HG03558 (cell line): ENCODE measurements around the gene KCTD15.

Experiments
- ATAC-seq: cut with Tn5 transposase; IDR thresholded peaks from one replicate; pipeline ENCODE4 v1.9.1; 2021; ENCODE audit warnings: moderate number of reproducible peaks; ENCODE audit not compliant: unreplicated experiment; ENCODE audit errors: extremely low read depth

KCTD15 gene, protein sequence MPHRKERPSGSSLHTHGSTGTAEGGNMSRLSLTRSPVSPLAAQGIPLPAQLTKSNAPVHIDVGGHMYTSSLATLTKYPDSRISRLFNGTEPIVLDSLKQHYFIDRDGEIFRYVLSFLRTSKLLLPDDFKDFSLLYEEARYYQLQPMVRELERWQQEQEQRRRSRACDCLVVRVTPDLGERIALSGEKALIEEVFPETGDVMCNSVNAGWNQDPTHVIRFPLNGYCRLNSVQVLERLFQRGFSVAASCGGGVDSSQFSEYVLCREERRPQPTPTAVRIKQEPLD

DNA sequence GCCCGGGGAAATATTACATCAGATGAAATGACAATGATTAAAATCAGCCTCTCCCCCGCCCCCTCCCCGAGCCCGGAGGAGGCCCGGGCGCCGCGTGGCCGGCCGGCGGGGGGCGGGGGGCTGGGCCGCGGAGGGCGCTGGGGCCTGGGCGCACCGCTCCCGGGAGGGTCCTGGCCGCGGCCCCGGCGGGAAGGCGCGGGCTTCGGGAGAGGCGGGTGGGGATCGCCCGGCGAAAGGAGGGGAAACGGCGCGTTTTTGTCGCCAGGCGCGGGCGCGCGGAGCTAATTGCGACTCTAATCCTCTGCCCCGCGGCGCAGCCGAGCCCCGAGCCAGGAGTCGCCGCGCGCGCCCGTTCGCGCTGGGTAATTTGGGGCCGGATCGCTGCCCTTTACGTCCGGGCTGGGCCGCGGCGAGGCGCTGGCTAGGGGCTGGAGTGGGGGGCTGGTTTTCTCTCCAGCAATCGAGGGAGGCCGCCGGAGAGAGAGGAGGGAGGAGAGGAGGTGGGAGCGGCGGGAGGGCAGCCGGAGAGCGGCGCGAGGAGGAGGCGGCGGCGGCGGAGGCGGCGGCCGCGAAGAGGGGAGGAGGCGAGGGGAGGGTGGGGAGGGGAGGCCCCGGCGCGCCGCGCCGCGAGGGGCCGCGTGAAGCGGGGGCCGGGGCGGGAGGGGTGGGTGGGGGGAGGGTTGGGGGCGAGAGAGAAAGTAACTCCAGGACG is at the start of gene KCTD15:
Gene KCTD15, plus strand, starts transcription at position 707 of the 712 bp plus-strand sequence. CDS start 3,585 bp downstream, outside the sequence.
- no peak for ATAC-seq

DNA sequence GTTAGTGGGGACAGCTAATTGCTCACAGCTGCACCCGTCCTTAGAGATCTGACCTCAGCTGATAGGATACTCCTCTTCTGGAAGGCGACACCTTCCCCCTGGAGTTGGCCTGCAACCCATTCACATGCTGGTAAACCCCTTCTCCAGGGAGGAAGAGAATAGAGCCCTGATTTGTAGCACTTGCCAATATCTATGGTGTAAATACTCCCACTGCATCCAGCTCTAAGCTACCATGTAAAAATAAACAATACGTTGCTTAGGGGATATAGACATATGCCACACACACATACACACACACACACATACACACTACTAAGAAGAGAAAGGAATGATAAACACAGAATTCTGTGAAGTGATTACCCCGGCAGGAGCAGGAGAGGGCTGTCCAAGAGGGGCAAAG is 49.4 kb upstream of the KCTD15 start:
- no peak for ATAC-seq

DNA sequence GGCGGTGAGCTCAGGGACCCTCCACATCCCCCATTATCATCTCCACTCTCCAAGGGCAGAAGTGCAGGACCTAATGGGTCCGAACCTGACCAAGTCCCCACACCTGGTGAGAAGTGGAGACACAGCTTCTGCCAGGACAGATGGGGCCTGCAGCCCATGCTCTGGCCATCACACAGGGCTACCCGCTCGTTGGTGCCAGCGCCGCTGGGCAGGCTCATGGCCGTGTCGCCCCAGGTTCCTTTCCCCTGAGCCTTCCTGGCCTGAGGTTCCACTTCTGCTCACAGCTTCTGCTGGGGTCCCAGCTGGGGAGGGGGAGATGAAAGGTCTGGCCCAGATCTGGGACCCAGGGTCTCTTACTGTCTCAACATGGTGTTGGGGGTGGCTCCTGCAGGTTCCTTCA is 48.4 kb upstream of the KCTD15 start:
- ATAC-seq, result no peak

DNA sequence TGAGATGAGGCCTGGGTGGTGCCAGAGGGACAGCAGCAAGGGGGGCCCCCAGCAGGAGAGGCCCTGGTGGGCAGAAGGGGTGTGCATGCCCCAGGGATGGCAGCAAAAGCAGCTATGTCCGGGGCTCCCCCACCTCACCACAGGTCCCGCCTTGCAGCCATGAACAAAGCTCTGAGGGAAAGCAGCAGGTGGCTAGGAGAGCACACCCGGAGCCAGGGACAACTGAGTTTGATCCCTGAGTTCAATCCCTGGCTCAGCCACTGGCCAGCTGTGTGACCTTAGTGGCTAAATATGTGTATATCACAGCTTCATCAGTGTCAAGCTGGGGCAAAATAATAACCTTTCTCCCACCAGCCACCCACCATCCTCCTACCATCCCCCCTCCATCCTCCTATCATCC is 47.7 kb upstream of the KCTD15 start:
- no peak for ATAC-seq

DNA sequence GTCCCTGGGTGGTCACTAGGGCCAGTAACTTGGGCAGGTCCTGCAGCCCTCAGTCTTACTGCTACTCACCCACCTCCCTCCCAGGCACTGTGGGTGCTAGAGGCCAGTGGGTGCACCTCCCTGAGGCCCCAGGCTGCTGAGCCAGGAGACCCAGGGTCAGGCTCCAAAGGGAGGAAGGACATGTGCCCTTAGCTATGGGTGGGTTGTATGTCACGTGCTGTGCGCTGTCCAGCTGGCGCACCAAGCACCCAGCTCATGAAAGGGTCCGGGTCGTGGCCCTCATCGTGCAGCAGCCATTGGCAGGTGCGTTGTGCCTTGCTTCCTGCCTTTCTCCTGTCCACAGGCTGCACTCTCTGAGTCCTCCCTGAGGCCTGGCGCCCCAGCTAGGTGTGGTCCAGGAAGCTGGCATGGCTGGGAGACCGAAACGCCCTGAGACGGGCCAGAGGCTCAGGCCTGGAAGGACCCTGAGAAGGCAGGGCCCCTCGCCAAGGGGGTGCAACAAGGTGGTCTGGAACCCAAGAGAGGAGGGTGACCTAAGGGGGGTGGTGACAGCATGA is 47.0 kb upstream of the KCTD15 start:
- no peak for ATAC-seq

DNA sequence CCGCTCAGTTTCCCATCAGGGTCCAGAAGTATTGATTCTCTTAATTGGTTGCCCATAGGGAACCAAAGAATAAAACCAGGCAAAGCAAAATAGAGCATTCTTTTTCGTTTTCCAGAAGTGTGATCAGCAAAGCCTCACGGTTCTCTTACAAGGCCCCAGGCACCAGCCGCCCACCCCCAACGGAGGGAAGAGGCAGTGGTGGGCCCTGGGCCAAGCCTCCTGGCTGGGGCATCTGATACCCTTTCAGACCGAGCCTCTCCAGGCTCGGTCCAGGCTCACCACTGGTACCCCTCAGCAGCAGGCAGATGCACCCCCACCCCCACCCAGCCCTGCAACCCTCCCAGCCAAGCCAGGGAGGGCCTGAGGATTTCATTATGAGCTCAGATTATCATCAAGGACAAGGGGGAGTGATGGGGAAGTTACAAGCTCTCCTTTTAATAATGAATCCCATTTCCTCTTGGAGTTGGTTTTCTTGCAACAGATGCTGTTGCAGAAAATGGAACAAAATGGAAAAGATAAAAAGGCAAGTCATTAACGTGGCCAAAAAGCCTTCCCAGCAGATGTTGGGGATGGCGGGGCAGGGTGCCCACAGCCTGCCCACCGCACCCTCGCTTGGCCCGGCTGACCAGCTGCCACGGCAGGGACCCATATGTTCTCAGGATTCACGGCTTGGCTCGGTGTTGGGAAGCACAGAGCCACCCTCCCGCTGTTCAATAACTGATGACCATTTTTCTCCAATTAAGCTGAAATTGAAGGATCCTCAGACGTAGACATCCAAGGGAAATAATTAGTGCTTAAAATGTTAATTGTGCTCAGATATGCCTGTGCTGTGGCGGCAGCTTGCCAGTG is 45.9 kb upstream of the KCTD15 start:
- ATAC-seq, result no peak

DNA sequence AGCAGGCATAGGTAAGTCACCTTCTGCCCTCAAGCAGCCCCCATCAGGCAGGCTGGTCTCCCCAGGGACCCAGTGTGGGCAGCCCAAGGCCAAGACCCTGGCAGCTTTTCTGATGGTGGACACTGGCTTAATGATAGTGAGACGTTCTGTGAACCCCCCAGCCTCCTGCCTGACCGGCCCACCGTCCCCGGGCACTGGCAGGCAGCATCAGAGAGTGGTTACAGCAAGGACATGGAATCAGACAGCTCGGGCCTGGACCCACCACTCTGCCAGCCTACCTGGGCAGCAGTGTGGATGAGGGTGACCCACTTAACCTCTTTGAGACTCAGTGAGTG is 45.3 kb upstream of the KCTD15 start:
- ATAC-seq, result no peak

DNA sequence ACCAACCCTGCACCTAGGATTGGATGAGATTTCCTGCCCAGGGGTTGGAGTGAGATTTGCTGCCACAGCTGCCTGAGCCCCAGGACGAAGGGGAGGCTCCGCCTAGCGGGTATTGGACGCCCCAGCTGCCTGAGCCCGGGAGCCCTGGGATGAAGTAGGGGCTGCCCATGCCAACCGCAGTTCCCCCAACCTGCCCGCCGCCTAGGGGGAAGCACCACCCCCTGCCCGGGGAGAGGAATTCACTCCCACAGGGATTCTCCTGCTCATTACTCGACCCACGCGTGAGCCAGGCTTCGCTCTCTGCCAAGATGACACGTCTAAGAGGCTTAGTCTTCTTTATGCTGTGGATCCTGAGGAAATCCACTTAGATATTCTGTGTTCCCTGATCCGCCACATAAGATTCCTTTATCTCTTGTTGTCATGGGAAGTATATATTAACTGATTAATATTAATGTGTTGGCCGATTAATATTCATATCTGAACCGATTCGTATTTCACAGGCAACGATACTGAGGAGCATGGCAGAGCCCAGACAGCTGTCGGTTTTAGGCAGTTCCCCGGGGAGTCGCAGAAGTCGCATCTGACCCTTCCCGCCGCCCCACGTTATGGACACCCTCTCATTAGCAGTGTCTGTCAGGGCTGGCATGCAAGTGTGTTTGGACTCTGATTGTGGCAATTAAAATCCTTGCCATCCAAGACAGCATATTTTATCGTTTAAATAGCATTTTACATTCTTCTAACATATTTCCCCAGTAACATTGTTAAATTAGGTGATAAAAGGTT is 44.5 kb upstream of the KCTD15 start:
- no peak for ATAC-seq

DNA sequence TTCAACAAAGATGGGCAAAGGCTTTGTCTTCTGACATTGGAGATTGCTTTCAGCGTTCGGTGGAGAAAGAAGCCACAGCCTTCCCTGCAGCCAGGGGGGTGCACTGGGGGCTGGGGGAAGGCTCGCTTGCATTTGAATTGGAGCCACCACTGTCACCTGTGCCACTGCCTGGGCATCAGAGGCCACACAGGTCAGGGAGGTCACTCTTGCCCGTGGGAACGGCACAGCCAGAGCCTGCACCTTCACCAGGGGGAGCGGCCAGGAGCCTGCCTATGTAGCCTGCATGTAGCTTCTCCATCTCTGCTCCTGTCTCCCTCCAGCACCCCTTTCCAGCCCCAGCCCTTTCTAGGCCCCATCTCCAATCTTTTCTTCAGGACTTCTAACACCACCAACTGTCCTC is 43.7 kb upstream of the KCTD15 start:
- no peak for ATAC-seq

DNA sequence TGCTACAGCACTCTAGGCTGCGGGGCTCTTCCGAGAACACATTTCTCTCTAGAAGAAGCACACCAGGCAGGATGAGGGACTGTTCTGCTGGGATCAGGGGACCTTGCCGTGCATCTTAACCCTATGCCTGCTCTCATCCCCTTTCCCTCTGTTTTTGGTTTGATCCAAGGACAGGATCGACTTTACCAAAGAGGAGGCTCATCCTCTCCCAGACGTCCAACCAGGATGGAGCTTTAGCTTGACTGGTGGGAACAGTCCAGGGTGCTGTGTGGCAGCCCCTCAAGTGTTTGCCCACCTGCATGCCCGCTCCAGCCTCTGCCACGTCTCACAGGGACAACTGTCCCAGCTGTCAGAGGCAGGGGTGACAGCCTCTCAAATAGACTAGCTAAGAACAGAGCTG is 42.3 kb upstream of the KCTD15 start:
- ATAC-seq, result no peak

DNA sequence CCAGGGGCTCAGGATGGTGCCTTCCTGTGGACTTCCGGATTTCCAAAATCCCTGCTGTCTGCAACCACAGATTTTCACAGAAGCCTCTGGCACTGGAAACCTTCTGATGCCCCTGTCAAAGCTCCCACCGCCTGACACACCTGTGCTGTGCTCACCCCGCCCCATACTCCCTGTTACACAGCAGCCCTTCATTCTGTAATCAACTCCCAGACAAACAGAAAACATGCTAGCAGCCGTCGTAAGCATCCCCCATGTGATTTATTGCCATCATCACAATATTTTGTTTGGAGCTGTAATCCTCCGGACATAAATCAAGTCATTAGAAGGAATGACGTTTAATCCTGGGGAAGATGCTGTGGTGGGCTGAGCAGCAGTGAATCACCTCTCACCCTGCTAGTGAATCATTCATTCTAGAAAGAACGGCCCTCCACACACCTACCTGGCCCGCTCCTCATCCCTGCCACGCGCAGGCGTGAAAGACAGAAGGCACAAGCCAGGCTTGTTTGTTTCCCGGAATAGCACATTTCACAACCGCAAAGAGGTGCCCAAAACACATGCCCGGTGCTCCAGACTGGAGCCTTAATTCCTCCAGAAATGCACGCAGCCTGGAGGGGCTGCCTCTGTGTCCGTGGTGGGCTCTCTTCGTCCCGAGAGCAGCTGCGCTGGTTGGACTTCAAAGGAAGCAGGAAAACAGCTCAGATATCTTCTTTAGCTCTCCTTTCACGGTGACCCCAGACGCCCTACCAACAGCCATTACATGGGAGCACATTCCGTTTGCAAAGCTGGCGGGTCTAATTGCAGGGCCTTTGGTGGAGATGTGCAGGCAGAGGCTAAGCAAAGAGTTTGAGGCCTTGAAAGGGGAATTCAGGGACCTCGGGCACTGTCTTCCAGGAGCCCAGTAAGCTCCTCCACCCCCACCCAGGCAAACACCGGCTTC is 41.3 kb upstream of the KCTD15 start:
- no peak for ATAC-seq

DNA sequence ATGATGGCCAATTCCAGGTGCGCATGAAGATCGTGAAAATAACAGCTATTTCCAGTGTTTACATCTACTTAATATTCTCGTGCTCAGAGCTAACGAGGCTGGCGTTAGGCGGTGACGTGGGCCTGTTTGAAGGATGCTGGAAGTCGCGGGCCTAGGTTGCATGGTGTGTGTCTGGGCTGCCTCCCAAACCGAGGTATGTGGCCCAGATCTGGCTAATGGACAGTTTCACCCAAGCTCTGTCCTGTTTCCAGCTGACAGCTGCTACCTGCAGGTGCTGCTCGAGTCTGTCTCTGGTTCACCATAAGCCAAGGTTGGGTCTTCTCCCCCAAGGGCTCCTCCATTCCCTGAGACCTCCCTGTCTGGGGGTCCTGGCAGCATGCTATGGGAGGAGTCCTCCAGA is 40.5 kb upstream of the KCTD15 start:
- ATAC-seq, result no peak

DNA sequence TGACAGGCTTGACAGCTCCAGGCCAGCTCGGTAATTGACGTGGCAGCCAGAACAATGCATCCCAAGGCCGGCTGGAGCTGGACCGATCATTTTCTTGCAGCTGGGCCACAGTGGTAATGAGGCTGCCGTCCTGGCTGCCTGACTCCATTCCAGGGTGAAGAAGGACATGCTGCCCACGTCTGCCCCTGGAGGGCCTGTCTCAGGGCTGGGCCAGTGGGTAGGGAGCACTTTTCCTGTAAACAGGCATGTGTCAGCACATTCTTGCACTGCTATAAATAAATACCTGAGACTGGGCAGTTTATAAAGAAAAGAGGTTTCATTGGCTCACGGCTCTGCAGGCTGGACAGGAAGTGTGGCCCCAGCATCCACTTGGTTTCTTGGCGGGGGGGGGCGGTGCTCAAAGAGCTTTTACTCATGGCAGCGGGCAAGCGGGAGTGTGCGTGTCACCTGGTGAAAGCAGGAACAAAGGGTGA is 38.1 kb upstream of the KCTD15 start:
- no peak for ATAC-seq

DNA sequence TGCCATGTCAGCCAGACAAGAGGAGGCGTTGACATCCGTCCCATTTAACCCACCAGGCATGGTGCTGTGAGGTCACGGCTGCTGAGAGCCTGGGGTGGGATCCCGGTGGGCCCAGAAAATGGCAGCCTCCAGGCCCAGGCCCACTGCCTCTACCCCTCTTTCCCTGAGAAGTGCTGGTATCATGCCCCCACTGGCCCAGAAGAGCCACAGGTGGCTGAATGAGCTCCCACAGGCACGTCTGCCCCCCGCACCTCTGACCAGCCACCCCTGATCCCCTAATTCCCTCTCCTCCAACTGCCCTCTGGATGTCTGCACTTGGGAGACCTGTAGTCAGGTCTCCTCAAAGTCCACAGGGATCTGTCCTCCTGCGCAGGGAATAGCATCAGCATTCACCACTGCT is 37.3 kb upstream of the KCTD15 start:
- no peak for ATAC-seq

DNA sequence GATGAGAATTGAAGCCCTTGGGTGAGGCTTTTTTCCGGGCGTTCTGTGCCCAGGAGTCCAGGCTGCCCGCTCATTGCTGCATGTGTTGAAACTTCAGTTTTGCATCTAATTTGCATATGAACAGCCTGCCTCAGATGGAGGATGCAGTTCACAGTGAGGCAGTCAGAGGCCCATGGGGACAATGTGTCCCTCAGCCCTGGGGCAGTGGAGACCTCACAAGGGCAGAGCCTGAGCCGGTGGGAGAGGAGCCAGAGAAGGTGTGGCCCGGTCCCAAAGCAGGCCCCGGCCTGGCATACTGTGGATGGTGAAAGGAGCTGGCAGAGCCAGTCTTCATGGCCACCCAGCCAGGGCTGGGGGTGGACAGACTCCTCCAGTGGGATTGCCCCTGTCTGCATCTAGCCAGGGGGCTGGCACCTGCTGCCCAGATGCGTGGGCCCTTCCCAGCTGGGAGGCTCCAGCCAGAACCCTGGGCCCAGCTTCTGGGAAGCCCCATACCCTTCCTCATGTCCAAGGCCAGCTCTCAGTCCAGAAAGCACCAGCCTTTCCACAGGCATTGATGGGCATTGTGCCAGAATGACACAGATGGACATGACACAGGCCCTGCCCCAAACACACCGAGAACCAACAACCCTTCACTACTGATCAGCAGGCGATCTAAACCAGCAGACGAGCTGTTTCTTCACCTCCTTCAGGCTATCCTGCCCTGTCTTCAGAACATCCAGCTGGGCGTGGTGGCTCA is 32.9 kb upstream of the KCTD15 start:
- no peak for ATAC-seq

DNA sequence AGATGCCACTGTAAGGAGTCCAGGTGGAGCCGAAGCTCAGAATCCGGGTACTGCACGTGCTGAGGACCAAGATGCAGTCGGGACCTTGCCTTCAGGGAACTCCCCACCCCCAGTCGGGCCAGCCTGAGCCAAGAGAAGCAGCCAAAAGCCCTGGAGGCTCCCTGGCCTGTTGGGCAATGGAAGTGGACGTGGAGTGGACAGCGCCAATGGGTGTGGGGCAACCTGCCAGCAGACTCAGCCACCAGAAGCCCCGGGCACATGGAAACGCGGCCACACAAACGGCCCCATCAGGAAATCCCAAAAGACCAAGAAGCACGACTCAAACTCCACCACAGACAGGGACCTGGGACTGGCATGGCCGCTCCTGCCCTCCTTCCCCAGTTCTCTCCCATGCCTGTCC is 30.0 kb upstream of the KCTD15 start:
- no peak for ATAC-seq

DNA sequence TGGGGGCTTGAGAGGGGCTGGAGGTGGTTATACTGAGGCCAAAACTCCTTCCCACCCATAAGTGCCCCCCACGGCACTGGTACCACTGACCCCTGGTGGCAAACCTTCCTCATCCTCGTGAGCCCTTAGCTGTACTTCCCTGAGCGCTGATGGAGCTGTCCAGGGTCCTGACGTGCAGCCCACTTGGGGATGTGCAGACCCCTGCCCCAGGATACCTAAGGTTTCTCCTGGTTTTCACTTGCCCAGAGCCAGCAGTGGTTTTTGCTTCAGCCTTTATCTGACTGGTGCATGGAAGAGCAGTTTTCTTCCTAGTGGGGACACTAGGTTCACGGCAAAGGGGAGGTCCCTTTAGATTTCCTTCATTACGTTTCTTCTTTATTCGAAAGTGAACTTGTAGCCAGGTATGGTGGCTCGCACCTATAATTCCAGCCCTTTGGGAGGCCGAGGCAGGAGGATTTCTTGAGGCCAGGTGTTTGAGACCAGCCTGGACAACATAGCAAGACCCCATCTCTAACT is 28.7 kb upstream of the KCTD15 start:
- no peak for ATAC-seq

DNA sequence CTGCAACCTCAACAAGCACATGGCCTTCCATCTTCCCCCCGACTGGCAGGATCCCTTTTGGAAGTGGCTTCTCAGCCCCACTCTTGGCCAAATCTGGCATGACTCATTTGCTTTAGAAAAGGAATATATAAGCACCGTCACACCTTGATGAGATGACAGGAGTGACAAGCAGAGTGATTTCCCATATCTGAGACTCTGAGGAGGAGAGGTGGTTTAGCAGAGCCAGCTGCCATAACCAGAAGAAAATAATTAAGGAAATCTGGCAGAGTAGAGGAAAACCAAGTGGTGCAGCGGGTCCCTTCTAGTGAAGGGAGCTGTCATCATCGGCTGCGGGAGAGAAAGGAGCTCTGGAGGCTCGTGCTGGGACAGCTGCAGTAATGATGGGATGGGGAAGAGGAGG is 27.5 kb upstream of the KCTD15 start:
- ATAC-seq, result no peak
